IMR-90 (cell line): ENCODE measurements around the gene ZNF646. TPM values are rescaled to one million over a fixed set of nuclear protein-coding genes. Genes with fewer than 3 reads are reported as not detected.

Experiments used
- ATAC-seq: fragments of 200-7000 bp; cut with Tn5 transposase; 2 replicates; pipeline ENCODE4 v1.9.1; 2020; ENCODE audit warnings: low read depth, mild to moderate bottlenecking, moderate library complexity
- BruUV-seq: library from RNA; stranded (reverse); fragments of 400-500 nt; replicated peaks from 2 replicates; lab custom pipeline; 2021; lab: Mats Ljungman, UMichigan
- CTCF ChIA-PET: fragments of 300-600 bp; formaldehyde crosslinking; extraction: SDS; loops from one replicate; lab custom pipeline; 2021; ENCODE audit warnings: antibody characterized with exemption; lab: Yijun Ruan, JAX
- POLR2A ChIA-PET: fragments of 300-600 bp; sonication (Branson Sonifier 250); formaldehyde crosslinking; loops from one replicate; lab custom pipeline; 2022; ENCODE audit warnings: antibody characterized with exemption; ENCODE audit not compliant: unreplicated experiment; lab: Charles Lee
- DNase-seq: peaks from one replicate; pipeline ENCODE4 v3.0.0; 2013
- H2AFZ ChIP-seq: replicated peaks from 2 replicates; pipeline ENCODE3; 2013; ENCODE audit warnings: low read length, mild to moderate bottlenecking; ENCODE audit not compliant: poor library complexity
- H2AK5ac ChIP-seq: 2 replicates; pipeline ENCODE4 v1.6.1; 2013; ENCODE audit warnings: low read depth, low read length, inconsistent platforms
- H2AK9ac ChIP-seq: replicated peaks from 2 replicates; pipeline ENCODE3; 2013; ENCODE audit warnings: mild to moderate bottlenecking, low read depth, low read length, moderate library complexity; ENCODE audit not compliant: poor library complexity
- H2BK120ac ChIP-seq: 2 replicates; pipeline ENCODE4 v1.6.1; 2013; ENCODE audit warnings: low read depth, low read length, inconsistent platforms
- H2BK15ac ChIP-seq: 3 replicates; pipeline ENCODE4 v1.6.1; 2013; ENCODE audit warnings: low read depth, low read length, inconsistent platforms
- H2BK20ac ChIP-seq: 2 replicates; pipeline ENCODE4 v1.6.1; 2013; ENCODE audit warnings: low read depth, mild to moderate bottlenecking, inconsistent platforms, low read length, moderate library complexity
- H2BK5ac ChIP-seq: 2 replicates; pipeline ENCODE4 v1.6.1; 2013; ENCODE audit warnings: mild to moderate bottlenecking, low read depth, low read length, inconsistent platforms; ENCODE audit not compliant: poor library complexity, severe bottlenecking
- H3K14ac ChIP-seq: replicated peaks from 2 replicates; pipeline ENCODE4 v1.6.1; 2013; ENCODE audit warnings: low read depth, low read length, inconsistent platforms
- H3K18ac ChIP-seq: 2 replicates; pipeline ENCODE4 v1.6.1; 2013; ENCODE audit warnings: low read depth, low read length, control low read depth
- H3K23ac ChIP-seq: 2 replicates; pipeline ENCODE4 v1.6.1; 2013; ENCODE audit warnings: low read depth, low read length, inconsistent platforms
- H3K27ac ChIP-seq: 2 replicates; pipeline ENCODE4 v1.5.1; 2013; ENCODE audit warnings: mild to moderate bottlenecking, control low read depth, low read length; ENCODE audit not compliant: insufficient read depth
- H3K27me3 ChIP-seq: 2 replicates; pipeline ENCODE4 v1.6.1; 2013; ENCODE audit warnings: low read length; ENCODE audit not compliant: control insufficient read depth, insufficient read depth
- H3K36me3 ChIP-seq: 2 replicates; pipeline ENCODE4 v1.6.1; 2013; ENCODE audit warnings: low read length, mixed read lengths; ENCODE audit not compliant: control insufficient read depth, insufficient read depth
- H3K4ac ChIP-seq: 2 replicates; pipeline ENCODE4 v1.6.1; 2013; ENCODE audit warnings: low read depth, low read length, inconsistent platforms
- H3K4me1 ChIP-seq: 2 replicates; pipeline ENCODE4 v1.6.1; 2013; ENCODE audit warnings: low read length, mixed read lengths; ENCODE audit not compliant: control insufficient read depth, insufficient read depth
- H3K4me2 ChIP-seq: 2 replicates; pipeline ENCODE4 v1.6.1; 2013; ENCODE audit warnings: low read depth, mild to moderate bottlenecking, control low read depth, low read length, moderate library complexity
- H3K4me3 ChIP-seq: 2 replicates; pipeline ENCODE4 v1.5.1; 2013; ENCODE audit warnings: low read depth, mild to moderate bottlenecking, control low read depth, low read length, moderate library complexity; ENCODE audit not compliant: insufficient read depth
- H3K56ac ChIP-seq: 2 replicates; pipeline ENCODE4 v1.6.1; 2013; ENCODE audit warnings: low read length, inconsistent platforms; ENCODE audit not compliant: insufficient read depth; ENCODE audit errors: extremely low read depth
- H3K79me1 ChIP-seq, 2 experiments: 2 replicates each; pipeline ENCODE4 v1.6.1; 2013; ENCODE audit warnings: low read length in 2 of 2, inconsistent platforms in 1 of 2, low read depth in 1 of 2
- H3K9ac ChIP-seq: 2 replicates; pipeline ENCODE4 v1.6.1; 2013; ENCODE audit warnings: low read depth, low read length, control low read depth
- H3K9me1 ChIP-seq: 2 replicates; pipeline ENCODE4 v1.6.1; 2013; ENCODE audit warnings: low read length, inconsistent platforms; ENCODE audit not compliant: insufficient read depth
- H3K9me3 ChIP-seq: 2 replicates; pipeline ENCODE4 v1.6.1; 2013; ENCODE audit warnings: low read length; ENCODE audit not compliant: control insufficient read depth, insufficient read depth
- H4K20me1 ChIP-seq: 2 replicates; pipeline ENCODE4 v1.6.1; 2013; ENCODE audit warnings: low read length, inconsistent platforms; ENCODE audit not compliant: insufficient read depth
- H4K5ac ChIP-seq: 2 replicates; pipeline ENCODE4 v1.6.1; 2013; ENCODE audit warnings: mild to moderate bottlenecking, low read depth, low read length, control low read depth
- H4K8ac ChIP-seq, 2 experiments: 2 replicates each; pipeline ENCODE4 v1.6.1; 2013; ENCODE audit warnings: low read depth in 2 of 2, low read length in 2 of 2, control low read depth in 1 of 2, inconsistent platforms in 1 of 2
- H4K91ac ChIP-seq: 2 replicates; pipeline ENCODE4 v1.6.1; 2013; ENCODE audit warnings: low read depth, low read length, inconsistent platforms; ENCODE audit not compliant: insufficient read depth
- FOS ChIP-seq: fragments of 150-350 bp; IDR thresholded peaks from 2 replicates; pipeline ENCODE4 v1.6.1; 2016; ENCODE audit warnings: low read depth, low read length
- MXI1 ChIP-seq: IDR thresholded peaks from 2 replicates; pipeline ENCODE4 v1.6.1; 2012; ENCODE audit warnings: low read depth, mild to moderate bottlenecking, low read length, moderate library complexity, borderline replicate concordance
- POLR2A ChIP-seq: IDR thresholded peaks from 2 replicates; pipeline ENCODE4 v1.6.1; 2012; ENCODE audit warnings: mild to moderate bottlenecking, low read depth, low read length
- RAD21 ChIP-seq: IDR thresholded peaks from 2 replicates; pipeline ENCODE4 v1.6.1; 2012; ENCODE audit warnings: low read length, improper control_type of control experiment
- RCOR1 ChIP-seq: IDR thresholded peaks from 2 replicates; pipeline ENCODE4 v1.6.1; 2012; ENCODE audit warnings: mild to moderate bottlenecking, low read length, improper control_type of control experiment; ENCODE audit not compliant: insufficient replicate concordance
- WGBS, 2 experiments: methylation state at CpG; one replicate each; pipeline versions ENCODE4 v1.1.5 to v1.1.7; 2013; ENCODE audit warnings: missing lambda C conversion rate in 2 of 2; ENCODE audit not compliant: insufficient read length in 1 of 2; ENCODE audit errors: extremely low coverage in 2 of 2; 5-methylcytosine and 5-hydroxymethylcytosine counted together
- dilution Hi-C: fragments of 300-500 bp; cut with HindIII; formaldehyde crosslinking; loops from one replicate; pipeline ENCODE4 v1.14.3; 2018; ENCODE audit warnings: low sequenced_read_pairs; ENCODE audit not compliant: unreplicated experiment
- in situ Hi-C: fragments of 300-500 bp; cut with MboI; formaldehyde crosslinking; loops from 3 replicates; pipeline ENCODE4 v1.14.3; 2019; ENCODE audit warnings: low sequenced_read_pairs, inconsistent platforms, mixed read lengths
- intact Hi-C: fragments of 100-400 bp; cut with micrococcal nuclease; formaldehyde crosslinking; loops from 2 replicates; pipeline ENCODE4 v1.10.0; 2022
- polyA plus RNA-seq, 3 experiments: library from polyadenylated mRNA; depleted of rRNA; stranded (reverse); fragments of >200 nt; gene quantifications; 2 replicates each; pipeline ENCODE4 v1.2.3, GENCODE V29; 2012; ENCODE audit warnings: low replicate concordance in 1 of 3
- total RNA-seq: library from RNA; depleted of rRNA; stranded (reverse); fragments of >200 nt; gene quantifications from 2 replicates; pipeline ENCODE4 v1.2.3, GENCODE V29; 2012

The ZNF646 gene
- total and polyA plus RNA-seq, 2 of the 4 experiments (the other 2 are of a cell fraction): 4.9 to 6.8 TPM

- peak overlapping the region; percentile 99 for H2AK5ac ChIP-seq
- H3K4me2 ChIP-seq: peak overlapping the region; percentile 19
- TF ChIP-seq RAD21 (0 out of 2 replicates have a peak, but pooled peaks have one; percentile 15), MXI1 (no peak), POLR2A (peak; percentile 39; the same call in 1 of the 2 replicates), FOS (peak; percentile 73; the same call in 1 of the 2 replicates), RCOR1 (peak; percentile 93)
- CTCF ChIA-PET: no interaction called here
- intact Hi-C loops (no loop called here), in situ Hi-C loops (no loop called here), dilution Hi-C loops (no loop called here)
- H2BK20ac ChIP-seq: peak overlapping the region; percentile 95
- no TSS peak for BruUV-seq
- H2BK120ac ChIP-seq: peak overlapping the region; percentile 96
- H3K4me1 ChIP-seq: peaks cover 12% of the 10 kb centered on the region
- peak overlapping the region; percentile 97 for H3K23ac ChIP-seq
- peaks cover 32 to 67% of the 10 kb centered on the region in 2 experiments; a peak in 3 of 4 replicates for H3K79me1 ChIP-seq
- peak overlapping the region; percentile 100 for H4K91ac ChIP-seq
- H3K36me3 ChIP-seq: peaks cover 22% of the 10 kb centered on the region
- peak; percentile 96 for ATAC-seq
- H2AK9ac ChIP-seq: peak overlapping the region; percentile 100
- DNase-seq: peak; percentile 97
- peak overlapping the region; percentile 77 for H2BK5ac ChIP-seq
- peak overlapping the region; percentile 77 for H3K27ac ChIP-seq
- peak overlapping the region; percentile 89 for H3K18ac ChIP-seq
- H3K14ac ChIP-seq: peak overlapping the region; percentile 98
- peak overlapping the region; percentile 68 to 100 for H4K8ac ChIP-seq
- H3K9me3 ChIP-seq: no peaks in the 10 kb centered on the region
- H3K9me1 ChIP-seq: peaks cover 27% of the 10 kb centered on the region
- peak overlapping the region; percentile 55 for H3K9ac ChIP-seq
- no peaks in the 10 kb centered on the region for H3K27me3 ChIP-seq
- no peak overlapping the region for H3K4me3 ChIP-seq
- H3K4ac ChIP-seq: peak overlapping the region; percentile 100
- H2BK15ac ChIP-seq: peak overlapping the region; percentile 96; the same call in 2 of the 3 replicates
- H4K5ac ChIP-seq: peak overlapping the region; percentile 91
- H3K56ac ChIP-seq: peak overlapping the region; percentile 82; the same call in 1 of the 2 replicates
- POLR2A ChIA-PET: no interaction called here
- WGBS, 2 experiments: 8% methylated on average over 2 of the region's 4 CpGs; no CpG with 5 or more reads in 1 of the 2 experiments
- no peaks in the 10 kb centered on the region; the same call in 1 of the 2 replicates for H4K20me1 ChIP-seq
- peak overlapping the region; percentile 90 for H2AFZ ChIP-seq
These were observed 9.2 kb upstream of the ZNF646 start for GRCh38 chr16:31064882-31065461.
